Ascending aorta (tissue), 2 donors: ENCODE data around the gene PRR35. TPM values are rescaled to one million over a fixed set of nuclear protein-coding genes. Genes with fewer than 3 reads are reported as not detected.

Experiments
- DNase-seq, 2 donors: peaks; one replicate each; pipeline ENCODE4 v3.0.0-alpha.2; 2019; ENCODE audit warnings: low spot score in 2 of 2
- H3K27ac ChIP-seq, 2 donors: fragments of 200-600 bp; sonication (generic); one replicate each; pipeline ENCODE4 v1.5.1; 2016 to 2017; ENCODE audit warnings: mild to moderate bottlenecking in 1 of 2
- H3K27me3 ChIP-seq: fragments of 200-600 bp; sonication (generic); one replicate; pipeline ENCODE4 v1.5.1; 2017
- H3K36me3 ChIP-seq, 2 donors: fragments of 200-600 bp; sonication (generic); one replicate each; pipeline ENCODE4 v1.5.1; 2016
- H3K4me1 ChIP-seq, 2 donors: fragments of 200-600 bp; sonication (generic); one replicate each; pipeline ENCODE4 v1.5.1; 2016 to 2017; ENCODE audit warnings: mild to moderate bottlenecking in 1 of 2
- H3K4me3 ChIP-seq, 2 donors: fragments of 200-600 bp; sonication (generic); one replicate each; pipeline ENCODE4 v1.5.1; 2016 to 2017; ENCODE audit warnings: mild to moderate bottlenecking in 1 of 2
- H3K9me3 ChIP-seq, 2 donors: fragments of 200-600 bp; sonication (generic); one replicate each; pipeline ENCODE4 v1.5.1; 2016
- CTCF ChIP-seq, 3 experiments: fragments of 200-600 bp in 2 of 3; fragments of 450-650 bp in 1 of 3; sonication (generic) in 2 of 3; IDR thresholded peaks; one replicate each; pipeline ENCODE4 v1.5.1; 2016 to 2019; ENCODE audit warnings: antibody characterized with exemption in 3 of 3, mild to moderate bottlenecking in 1 of 3, moderate library complexity in 1 of 3
- intact Hi-C: fragments of 100-400 bp; cut with DNase I; formaldehyde crosslinking; loops from one replicate; pipeline ENCODE4 v1.15.1; 2023
- total RNA-seq: library from RNA; depleted of rRNA; stranded (reverse); fragments of >200 nt; gene quantifications from one replicate; pipeline ENCODE4 v1.1.0, GENCODE V29; 2016

Gene PRR35
- total RNA-seq, 1 donor from 2014 or later, result not detected

GRCh38 chr16:534856-535445 is 25.2 kb upstream of the PRR35 start:
- Histone ChIP-seq H3K27ac (no peak overlapping the region), H3K36me3 (peaks cover 0 to 18% of the 10 kb centered on the region in 2 donors)
- DNase-seq, result no peak

DNA sequence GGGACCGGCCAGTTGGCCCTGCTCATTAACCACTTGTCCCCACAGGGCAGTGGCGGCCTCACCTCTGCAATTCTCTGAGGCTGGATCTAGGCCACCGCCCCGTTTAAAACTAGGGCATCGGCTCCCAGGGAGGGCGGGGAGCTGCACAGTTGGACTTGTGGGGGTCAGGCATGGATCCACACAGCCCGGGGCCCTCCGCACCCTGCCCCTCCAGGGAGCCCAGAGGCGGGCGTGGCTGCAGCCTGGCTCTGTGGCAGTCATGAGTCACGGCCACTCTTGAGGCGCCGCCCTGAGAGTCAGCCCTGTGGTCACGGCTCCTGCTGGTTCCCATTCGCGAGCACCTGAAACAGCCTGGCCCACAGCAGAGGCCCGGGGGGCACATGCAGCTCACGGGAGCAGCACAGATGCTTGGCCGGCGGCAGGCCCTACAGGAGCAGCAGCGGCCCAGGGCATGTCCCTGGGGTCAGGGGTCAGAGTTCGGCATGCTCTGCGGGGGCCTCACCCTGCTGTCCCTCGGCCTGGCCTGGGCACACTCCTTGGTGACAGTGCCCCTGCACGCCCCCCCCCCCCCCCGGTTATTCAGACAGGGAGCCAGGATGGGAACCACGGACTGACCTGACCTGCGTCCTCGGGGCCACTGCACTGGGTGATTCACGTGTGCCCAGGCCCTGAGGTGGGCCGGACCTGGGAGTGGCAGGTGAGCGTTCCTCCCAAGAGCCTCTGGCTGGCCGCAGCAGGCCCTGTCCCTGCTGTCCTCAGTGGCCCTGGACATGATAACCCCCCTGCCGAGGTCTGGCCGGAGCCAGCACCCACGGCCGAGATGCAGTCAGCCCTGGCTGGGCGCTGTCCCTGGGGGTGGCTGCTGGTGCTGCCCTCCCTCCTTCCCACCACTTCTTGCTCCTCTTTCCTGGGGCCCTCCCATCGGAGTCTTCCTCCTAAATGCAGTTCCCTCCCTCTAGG is 24.5 kb upstream of the PRR35 start:
- Histone ChIP-seq H3K27ac (no peak overlapping the region), H3K9me3 (no peaks in the 10 kb centered on the region), H3K4me1 (no peaks in the 10 kb centered on the region), H3K36me3 (peaks cover 0 to 26% of the 10 kb centered on the region in 2 donors), H3K4me3 (no peak overlapping the region), H3K27me3 (no peaks in the 10 kb centered on the region)
- no peak for TF ChIP-seq CTCF (IDR thresholded peaks at IDR 0.05)
- intact Hi-C loops, result no loop called here
- DNase-seq, result no peak

More at GRCh38 chr16:534856-535445, 25.2 kb upstream of the PRR35 start:
- intact Hi-C loops, result no loop called here
- no peak for TF ChIP-seq CTCF (IDR thresholded peaks at IDR 0.05)
- peaks cover 0 to 3% of the 10 kb centered on the region in 2 donors for H3K4me1 ChIP-seq
- H3K27me3 ChIP-seq, result no peaks in the 10 kb centered on the region
- H3K4me3 ChIP-seq, result no peak overlapping the region
- H3K9me3 ChIP-seq, result no peaks in the 10 kb centered on the region

DNA sequence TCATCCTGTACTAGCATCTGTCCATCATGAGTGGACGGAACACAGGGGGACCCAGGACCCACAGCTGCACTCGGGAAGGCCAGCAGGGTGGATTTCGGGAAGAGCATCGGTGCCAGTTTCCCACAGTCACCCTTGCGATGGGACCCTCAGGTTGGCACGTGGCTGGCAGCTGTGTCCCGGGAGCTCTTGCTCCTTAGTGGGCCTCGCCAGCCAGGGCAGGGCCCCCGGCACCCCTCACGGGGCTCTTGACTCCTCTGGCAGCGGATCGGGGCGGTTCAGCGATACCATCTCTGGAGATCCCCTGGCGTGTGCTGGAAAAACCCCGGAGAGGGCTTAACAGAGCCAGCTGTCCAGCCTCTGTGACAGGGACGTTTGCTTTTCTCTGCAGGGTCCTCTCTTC is 23.4 kb upstream of the PRR35 start:
- no peak overlapping the region for H3K27ac ChIP-seq
- no peak overlapping the region for H3K4me3 ChIP-seq
- intact Hi-C loops, result no loop called here
- H3K36me3 ChIP-seq, result peaks cover 0 to 28% of the 10 kb centered on the region in 2 donors
- H3K4me1 ChIP-seq, result no peaks in the 10 kb centered on the region
- TF ChIP-seq CTCF (IDR thresholded peaks at IDR 0.05), result no peak
- H3K9me3 ChIP-seq, result no peaks in the 10 kb centered on the region
- no peak for DNase-seq
- no peaks in the 10 kb centered on the region for H3K27me3 ChIP-seq

GRCh38 chr16:537415-538335 is 22.5 kb upstream of the PRR35 start:
- Histone ChIP-seq H3K4me3 (no peak overlapping the region), H3K27me3 (no peaks in the 10 kb centered on the region), H3K4me1 (no peaks in the 10 kb centered on the region), H3K9me3 (no peaks in the 10 kb centered on the region), H3K36me3 (peaks cover 0 to 28% of the 10 kb centered on the region in 2 donors), H3K27ac (no peak overlapping the region)
- TF ChIP-seq CTCF (IDR thresholded peaks at IDR 0.05), result no peak
- DNase-seq, result no peak
- intact Hi-C loops, result no loop called here

DNA sequence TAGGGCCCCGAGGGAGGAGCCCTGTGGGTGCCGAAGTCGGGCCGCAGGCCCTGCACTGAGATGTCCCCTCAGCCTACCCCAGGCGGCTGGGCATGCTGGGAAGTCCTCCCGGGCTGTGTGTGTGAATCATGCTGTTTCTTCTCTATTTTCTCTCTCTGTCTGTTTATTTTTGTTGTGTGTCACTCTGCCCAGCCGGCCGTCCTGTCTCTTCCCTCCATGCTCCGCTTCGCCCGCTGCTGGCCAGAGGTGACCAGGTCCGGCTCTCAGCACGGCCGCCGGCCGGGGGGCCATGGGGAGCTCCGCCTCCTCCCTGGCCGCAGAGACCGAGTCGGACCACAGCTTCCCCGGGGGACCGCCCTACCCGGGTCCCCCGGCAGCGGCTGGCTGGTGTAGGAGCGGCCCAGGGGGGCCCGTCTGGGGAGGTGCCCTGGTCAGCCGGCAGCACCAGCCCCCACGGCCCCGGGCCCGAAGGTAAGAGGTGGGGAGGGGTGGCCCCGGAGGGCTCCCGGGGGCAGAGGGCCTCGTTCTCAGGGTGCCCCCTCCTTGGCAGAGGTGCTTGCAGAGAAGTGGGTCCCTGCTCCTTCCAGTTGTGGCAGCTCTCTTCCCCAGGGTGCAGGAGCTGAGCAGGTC is 20.2 kb upstream of the PRR35 start:
- no peak for TF ChIP-seq CTCF (IDR thresholded peaks at IDR 0.05)
- intact Hi-C loops, result no loop called here

More for the DNA sequence above, 20.2 kb upstream of the PRR35 start:
- Histone ChIP-seq H3K27me3 (no peaks in the 10 kb centered on the region), H3K27ac (no peak overlapping the region), H3K36me3 (peaks cover 0 to 28% of the 10 kb centered on the region in 2 donors), H3K4me3 (no peak overlapping the region), H3K9me3 (no peaks in the 10 kb centered on the region), H3K4me1 (no peaks in the 10 kb centered on the region)
- DNase-seq, result no peak
